SW480 (cell line): Measurements from ENCODE around the gene FAT2.
"Not testable (repeated sequence)": the region's sequence is repeated elsewhere in the genome, so short reads cannot be mapped to it uniquely, and the experiment has no call there.

Experiments used
- DNase-seq: peaks from one replicate; pipeline ENCODE4 v3.0.0-alpha.2; 2016; ENCODE audit warnings: low spot score

Gene FAT2

DNA sequence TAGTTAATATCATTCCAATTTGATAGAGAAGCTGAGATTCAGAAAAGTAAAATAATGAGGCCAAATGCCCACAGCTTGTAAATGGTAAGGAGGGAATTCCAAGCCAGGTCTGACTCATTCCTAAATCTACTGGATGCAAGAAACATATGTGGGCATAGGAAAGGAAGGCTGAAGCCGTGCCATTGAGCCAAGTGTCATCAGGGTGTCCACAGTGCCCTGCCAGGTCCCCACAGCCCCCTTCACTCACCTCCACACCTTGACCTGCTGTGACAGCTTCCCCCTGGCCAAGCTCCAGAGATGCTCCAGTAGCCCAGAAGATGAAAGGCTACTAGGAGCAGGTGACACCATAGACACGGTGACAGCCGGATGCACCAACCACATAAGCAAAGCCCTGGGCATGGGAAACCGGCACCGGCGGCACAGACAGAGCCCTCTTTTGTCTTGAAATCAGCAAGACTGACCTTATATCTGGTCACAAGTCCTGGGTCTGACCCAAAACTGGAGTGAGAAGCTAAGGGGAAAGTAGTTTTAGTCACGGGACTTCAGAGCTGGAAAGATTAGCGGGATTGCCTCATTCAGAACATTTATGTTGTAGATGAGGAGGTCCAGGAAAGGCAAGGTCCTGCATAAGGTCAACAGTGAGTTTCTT, 20.1 kb upstream of the FAT2 start:
- DNase-seq, result no peak

DNA sequence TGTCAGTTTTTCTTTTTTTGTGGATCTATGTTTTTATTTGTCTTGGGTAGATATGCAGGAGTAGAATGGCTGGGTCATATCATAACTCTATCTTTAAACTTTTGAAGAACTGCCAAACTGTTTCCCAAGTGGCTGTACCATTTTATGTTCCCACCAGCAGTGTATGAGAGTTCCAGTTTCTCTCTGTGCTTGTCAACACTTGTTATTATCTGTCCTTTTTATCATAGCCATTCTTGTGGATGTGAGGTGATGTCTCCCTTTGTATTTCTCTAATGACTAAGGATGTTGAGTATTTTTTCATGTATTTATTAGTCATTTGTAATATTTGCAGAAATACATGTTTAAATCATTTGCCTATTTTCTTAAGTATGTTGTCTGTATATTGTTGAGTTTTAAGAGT, 17.4 kb upstream of the FAT2 start:
- no peak for DNase-seq

DNA sequence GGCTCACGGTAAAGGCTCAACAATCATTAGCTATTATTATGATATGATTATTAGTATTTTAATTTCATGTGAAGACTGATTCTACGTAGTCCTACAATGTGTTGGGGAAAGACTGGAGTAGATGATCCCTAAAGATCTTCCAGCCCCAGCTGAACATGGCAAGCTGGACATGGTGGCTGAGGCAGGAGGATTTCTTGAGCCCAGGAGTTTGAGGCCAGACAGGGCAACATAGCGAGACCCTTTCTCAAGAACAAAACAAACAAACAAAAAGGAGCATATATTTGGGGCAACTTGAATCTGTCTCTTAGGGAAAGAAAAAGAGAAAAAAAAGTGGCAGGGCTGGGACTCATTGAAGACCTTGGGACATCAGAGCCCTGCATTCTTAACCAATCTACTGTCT, 16.2 kb upstream of the FAT2 start:
- no peak for DNase-seq

DNA sequence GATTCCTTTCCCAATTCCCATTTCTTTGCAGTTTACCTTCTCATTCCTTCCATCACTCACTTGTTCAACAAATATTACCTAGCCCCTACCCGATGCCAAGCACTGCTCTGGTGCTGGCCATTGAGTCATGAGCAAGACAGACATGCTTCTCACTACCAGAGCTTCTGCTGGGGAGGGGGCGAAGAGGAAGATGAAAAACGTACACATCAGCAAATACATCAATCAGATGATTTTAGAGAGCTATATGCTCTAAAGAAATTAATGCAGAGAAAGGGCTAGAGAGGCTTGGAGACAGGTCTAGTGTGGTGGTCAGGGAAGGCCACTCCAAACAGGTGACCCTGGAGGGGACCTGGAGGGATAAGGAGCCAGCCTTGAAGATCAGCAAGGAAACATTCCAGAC, 14.4 kb upstream of the FAT2 start:
- no peak for DNase-seq

DNA sequence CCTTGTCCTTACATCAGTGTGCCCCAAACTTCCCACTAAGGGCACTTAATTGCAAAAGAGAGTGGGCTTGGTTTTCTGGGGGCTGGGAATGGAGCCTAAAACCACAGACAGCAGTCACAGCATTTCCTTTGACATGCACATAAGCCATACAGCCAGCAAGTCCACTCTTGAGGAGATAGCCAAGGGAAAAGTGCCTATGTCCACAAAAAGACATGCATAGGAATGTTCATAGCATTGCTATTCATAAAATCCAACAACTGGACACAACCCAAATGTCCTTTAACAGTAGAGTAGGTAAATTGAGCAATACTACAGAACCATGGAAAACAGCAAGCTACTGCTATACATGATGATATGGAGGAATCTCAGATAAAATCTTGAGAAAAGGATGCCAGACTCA, 11.7 kb upstream of the FAT2 start:
- DNase-seq, result no peak

DNA sequence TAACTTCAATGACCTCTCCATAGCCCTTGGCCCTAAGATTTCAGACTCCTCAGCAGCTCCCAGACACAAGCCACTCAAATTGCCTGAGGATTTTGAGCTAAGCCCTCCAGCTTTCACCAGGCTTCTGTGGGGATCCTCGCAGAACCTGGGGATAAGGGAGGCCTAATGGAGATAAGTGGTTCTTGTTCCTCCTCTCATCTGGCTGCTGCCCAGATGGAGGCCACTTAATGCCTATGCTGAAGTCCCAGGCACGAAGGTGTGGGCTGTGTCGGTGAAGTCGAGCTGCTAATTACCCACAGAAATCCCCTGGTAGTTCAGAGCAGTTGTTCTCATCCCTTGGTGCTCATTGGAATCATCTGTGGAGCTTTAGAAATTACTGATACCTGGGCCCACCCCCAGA, 10.3 kb upstream of the FAT2 start:
- no peak for DNase-seq

DNA sequence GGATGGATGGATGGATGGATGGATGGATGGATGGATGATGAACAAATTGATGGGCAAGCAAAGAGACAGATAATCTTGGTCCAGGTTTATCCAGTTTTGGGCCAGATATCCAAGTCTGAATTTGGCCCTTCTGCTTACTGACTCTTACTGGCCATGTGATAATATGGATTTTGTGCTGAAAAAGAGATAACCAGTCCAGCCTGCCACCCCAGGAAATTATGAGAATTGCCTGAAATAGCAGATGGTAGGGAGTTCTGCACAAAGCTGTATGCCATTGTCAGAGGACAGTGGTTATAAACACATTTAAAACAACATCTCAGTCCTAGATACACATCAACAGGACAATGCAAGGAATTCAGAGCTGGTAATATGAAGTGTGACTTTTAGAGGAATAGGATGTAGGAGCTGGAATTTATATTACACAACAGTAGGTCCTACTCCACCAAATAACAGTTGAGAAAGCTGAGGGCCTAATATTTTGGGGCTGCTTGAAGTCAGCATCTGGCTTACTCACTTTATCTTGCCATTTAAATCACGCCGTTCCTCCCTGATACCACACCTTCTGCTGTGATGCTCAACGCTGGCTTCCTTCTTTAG, 9.0 kb upstream of the FAT2 start:
- DNase-seq, result no peak

DNA sequence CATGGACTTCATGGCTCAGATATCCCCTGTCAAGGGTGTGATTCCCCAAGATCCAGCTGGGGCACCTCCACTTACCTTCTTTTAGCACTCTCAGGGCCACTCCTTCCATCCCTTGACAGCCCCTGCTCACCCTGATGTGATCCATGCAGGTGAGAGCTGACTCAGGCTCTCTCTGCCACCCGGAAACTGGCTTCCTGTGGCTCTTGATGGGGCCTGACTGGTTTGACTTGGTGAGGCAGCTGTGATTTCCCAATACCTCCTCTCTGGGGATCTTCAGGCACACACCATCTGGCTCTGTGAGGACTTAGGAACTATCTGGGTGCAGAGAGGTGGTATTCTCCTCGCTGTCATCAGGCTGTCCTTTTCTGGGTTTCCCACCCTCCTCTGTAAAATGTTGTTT, 7.9 kb upstream of the FAT2 start:
- no peak for DNase-seq

DNA sequence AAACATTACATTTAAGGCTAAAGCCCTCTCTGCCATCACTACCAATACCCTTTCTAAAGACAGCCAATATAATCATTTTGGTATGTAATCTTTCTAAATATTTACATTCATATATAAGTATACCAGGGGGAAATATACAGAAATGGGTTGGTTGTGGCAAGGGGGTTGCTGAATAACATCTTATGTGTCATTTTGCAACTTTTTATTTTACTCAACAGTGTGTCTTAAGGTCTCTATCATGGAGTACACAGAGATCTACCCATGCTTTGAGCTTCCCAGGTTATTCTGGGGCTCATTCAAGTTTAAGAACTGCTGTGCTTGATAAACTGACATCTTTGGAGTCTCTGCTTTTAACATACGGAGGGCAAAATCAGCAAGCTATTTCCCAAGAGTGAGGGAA, 7.4 kb upstream of the FAT2 start:
- DNase-seq, result no peak

DNA sequence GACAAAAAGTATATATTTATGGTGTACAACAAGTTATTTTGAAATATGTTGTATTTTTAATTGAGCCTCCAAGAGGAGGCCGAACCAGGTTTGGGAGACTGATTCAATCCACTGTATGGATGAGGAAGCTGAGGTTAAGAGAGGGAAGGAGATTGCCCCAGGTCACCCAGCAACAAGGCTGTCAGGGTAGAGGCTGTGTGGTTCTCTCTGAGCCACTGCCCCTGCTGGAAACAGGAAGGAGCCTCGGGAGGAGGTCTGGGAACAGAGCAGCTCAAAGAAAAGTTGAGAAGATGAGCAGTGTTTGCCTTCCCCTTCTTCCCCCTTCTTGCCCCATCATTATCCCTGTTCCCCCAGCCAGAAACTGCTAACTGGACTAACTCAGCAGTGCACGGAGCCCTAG, 6.6 kb upstream of the FAT2 start:
- DNase-seq, result no peak

DNA sequence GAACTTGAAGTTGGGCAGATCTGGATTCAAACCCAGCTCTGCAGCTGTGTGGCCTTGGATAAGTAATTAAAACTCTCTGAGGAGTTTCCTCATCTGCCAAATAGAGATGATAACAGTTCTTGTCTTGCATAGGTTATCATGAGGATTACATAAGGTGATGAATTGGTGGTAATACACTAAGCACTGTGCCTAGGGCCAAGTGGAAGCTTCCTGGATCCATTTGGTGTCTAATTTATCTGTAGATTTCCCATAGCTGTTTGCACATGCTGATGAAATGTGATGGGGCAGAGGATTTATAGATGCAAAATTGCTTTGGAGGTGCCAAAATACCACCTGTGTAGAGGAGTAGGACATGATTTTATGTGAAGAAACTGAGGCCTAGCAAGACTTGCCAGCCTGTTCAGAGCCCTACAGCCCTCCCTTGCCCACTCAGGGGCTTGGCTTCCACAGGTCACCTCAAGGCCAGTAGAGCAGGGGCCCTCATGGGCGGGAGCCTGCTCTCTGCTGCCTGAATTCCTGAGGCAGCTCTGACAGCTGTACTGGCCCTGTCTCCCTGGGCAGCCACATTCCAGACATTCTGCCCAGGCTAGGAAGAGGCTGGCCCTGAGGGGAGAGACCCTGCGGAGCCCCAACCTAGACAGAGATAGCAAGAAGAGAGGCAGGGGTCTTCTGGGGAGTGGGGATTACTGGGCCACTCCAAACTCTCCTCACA, 5.9 kb upstream of the FAT2 start:
- no peak for DNase-seq

DNA sequence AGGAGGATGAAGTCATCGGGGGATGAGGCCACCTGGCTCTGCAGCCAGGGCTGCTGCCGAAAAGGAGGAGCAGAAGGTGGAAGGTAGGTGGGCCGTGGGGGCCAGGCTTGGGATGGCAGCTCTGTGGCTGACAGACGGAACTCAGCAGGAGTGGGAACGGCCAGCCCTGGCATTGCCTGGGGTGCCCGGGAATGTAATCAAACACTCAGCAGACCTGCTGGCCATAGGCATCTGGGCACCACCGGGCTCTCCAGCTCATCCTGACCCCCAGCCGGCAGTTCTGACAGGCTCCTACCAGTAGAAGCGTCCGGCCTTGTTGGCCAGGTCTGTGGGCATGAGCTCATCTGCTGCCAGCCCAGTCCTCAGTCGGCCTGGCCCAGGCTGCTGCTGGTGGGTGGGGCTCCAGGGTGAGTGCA, 4.3 kb upstream of the FAT2 start:
- no peak for DNase-seq

DNA sequence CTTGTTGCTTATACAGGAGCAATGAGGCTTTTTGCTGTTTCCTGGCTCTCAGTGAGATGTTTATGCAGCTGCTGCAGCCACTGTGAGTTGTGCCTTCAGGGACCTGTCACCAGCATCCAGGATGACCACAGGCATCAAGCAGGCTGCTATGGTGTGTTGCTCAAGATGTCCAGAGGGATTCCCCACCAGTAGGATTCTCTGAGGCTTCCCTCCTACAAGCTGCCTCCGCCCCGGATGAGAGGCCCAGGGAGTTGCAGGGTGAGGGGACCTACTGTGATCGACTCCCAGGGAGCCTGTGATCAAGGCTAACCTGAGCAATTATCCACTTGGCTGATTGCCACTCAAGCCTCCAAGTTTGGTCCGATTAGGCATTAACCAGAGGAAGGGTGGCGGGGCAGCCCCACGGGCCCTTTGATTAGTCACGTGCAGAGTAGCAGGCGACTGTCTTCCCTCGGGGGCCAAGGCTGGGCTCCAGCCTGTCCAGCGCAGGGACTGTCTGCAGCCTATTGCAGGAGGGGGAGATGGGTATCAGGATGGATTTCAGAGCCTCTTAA, 1.8 kb upstream of the FAT2 start:
- no peak for DNase-seq

DNA sequence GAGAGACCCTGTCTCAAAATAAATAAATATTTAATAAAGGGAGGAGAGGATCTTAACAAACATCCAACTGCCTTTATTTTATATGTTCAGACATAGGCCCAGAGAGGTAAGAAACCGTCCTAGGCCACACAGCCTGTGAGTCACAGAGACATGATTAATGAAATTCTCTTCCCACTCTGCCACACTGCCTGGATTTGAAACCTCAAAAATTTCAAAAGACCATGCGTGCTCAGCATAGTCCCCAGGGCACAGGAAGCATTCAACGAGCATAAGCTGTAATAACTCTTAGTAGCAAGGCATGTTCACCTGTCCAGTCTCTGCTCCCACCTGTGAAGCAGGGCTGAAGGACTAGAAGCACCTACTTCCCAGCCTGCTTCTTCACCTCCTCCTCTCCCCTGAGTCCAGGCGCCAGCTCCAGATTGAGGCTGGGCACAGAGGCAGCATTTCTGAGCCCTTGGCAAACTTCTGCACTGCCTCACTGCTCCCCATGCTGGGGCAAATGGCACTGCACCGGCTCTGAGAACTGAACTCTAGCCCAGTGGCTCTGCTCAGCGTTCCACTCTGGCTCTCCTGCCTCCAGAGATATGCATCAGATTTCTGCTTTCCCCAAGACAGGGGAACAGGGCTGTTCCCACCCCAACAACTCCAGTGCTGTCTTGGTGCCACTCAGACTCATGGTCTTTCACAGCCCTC, 1.1 kb downstream of the FAT2 start:
- DNase-seq, result no peak

DNA sequence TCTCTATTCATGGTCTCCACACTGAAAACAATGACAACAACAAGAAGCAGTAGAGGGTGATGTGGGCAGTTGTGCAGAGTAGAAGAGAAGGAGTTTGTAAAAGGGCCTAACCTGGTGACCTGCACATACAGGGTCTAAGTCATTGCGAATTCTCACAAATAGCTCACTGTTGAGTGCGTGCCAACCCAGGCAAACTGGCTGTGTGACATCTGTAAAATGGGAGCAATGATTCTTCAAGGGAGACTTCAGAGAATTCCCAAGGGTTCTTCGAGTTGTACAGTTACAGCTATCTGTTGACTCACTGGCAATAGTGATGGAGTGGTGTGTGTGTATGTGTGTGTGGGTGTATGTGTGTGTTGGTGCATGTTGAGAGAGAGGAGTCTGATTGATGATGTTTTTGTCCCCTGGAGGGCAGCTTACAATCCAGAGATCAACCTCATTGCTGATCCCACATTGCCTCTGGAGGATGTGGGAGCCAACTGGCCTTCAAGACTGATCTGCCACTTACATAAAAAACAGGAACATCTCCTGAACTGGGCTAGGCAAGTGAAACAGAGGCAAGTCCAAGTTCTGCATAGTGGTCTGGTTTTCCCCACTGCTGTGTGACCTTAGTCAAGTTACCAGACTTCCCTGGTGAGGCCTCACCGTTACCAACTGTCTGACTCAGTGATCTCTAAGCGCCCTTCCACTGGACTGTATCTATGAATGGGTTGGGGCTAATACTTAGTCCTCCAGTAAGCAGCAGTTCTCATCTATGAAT, 3.2 kb downstream of the FAT2 start:
- no peak for DNase-seq

DNA sequence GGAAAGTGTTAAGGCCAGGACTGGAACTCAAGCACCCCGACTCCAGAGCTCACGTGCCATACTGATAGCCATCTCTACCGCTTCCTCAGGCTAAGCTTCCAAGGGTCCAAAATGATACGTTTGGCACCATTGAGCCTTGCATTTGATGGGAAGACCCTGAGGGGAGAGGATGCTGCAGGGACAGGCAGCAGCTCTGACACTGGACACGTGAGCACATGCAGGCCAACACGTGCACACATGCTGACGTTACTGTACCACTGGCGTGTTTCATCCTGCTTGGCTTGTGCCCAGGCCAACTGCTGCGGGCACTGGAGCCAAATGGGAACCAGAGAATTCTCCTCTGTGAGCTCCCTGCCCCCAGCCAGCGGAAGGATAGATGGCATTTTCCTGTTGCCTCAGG, 5.2 kb downstream of the FAT2 start:
- no peak for DNase-seq

DNA sequence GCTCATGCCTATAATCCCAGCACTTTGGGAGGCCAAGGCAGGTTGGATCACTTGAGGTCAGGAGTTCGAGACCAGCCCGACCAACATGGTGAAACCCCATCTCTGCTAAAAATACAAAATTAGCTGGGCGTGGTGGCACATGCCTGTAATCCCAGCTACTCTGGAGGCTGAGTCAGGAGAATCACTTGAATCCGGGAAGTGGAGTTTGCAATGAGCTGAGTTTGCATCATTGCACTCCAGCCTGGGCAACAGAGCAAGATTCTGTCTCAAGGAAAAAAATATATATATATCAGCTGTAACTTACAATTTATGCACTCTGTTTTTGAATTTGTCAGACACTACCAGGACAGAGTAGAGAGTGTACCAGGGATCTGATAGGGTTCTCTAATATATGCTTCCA, 5.8 kb downstream of the FAT2 start:
- DNase-seq, result not testable (repeated sequence)

DNA sequence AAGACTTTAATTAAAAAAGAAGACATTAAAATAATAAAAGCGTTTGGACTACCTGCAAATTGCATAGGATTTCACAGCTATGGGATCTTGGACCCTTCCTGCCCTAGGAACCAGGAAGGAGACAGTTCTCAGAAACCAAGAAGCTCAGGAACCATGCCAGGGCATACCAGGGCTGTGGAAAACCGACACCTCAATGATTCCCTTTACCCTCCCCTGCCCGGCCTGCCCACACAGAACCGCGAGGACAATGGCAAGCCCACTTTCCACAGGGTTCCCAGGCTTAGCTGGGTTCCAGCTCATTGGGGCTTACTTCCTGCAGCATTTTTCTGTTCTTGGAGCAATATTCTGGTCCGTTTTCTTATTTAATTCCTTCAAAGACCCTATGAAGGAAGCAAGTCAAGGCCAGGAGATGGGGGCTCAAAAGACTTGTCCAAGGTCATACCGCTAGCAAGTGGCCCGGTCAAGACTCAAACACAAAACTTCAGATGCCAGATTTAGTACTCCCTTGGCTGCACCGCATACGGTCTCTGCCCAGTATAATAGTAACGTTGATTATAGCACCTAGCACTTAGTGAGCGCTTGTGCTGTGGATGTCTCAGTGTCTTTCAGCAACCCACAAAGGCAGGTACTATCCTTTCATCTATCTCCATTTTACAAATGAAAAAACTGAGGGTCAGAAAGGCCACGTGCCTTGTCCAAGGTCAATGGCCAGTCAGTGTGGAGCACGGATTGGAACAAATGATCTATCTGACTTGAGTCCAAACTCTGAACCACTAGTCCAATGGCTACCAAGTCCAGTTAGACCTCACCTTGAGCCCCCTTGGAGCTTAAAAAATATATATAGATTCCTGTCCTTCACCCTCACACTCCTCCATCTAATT, 6.8 kb downstream of the FAT2 start:
- DNase-seq, result no peak

DNA sequence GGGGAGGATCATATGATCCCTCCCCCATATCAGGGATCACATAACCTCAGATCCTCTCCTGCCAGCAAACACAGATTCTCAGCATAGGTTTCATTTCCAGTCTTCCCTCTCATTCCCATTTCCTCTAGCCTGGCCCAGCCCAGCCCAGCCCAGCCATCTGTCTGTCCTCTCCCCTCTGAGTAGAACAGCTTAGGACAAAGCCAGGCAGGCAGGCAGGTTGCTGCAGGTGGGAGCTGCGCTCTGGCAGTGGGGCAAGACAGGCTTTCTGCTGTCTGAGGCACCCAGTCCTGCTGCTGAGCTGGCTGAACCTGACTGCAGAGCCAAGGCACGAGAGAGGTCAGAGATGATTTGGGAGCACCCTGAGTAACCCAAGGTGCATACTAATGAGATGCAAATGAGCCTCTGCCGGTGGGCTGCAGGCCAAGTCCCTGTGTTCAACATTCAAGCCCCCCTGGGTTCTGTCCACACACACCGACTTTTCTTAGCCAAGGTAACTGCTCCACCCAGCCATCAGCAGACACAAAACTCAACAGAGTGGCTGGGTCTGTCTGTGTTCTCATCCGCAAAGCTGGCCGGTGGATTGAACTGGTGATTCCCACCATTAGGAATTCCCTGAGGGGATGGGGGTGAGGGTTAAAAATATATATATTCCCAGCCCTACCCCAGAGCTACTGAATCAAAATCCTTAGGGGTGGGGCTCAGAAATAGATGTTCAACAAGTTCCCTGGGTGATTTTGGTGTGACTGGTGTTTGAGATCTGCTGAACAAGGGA, 9.1 kb downstream of the FAT2 start:
- DNase-seq, result no peak

DNA sequence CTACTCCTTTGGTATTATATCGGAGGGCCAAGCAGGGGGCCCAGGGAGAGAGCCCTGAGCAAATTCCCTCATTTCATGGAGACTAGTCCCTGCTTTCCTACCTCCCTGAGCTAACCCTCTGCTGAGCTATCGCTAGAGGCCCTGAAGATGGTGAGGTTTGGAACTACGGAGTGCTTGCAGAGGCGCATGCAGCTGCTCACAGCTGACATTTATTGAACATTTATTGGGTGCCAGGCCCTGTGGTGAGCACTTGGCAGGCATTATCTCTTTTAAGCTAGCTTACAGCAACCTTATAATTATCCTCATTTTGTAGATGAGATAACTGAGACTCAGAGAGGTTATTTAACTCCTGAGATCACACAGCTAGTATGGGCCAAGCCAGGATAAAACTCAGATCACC, 9.8 kb downstream of the FAT2 start:
- DNase-seq, result no peak
